GM18870 (cell line): ENCODE results near the gene CHI3L1.

ENCODE experiments used
- ATAC-seq: cut with Tn5 transposase; IDR thresholded peaks from one replicate; pipeline ENCODE4 v1.9.1; 2021; ENCODE audit warnings: moderate library complexity; ENCODE audit not compliant: unreplicated experiment

The CHI3L1 gene

DNA sequence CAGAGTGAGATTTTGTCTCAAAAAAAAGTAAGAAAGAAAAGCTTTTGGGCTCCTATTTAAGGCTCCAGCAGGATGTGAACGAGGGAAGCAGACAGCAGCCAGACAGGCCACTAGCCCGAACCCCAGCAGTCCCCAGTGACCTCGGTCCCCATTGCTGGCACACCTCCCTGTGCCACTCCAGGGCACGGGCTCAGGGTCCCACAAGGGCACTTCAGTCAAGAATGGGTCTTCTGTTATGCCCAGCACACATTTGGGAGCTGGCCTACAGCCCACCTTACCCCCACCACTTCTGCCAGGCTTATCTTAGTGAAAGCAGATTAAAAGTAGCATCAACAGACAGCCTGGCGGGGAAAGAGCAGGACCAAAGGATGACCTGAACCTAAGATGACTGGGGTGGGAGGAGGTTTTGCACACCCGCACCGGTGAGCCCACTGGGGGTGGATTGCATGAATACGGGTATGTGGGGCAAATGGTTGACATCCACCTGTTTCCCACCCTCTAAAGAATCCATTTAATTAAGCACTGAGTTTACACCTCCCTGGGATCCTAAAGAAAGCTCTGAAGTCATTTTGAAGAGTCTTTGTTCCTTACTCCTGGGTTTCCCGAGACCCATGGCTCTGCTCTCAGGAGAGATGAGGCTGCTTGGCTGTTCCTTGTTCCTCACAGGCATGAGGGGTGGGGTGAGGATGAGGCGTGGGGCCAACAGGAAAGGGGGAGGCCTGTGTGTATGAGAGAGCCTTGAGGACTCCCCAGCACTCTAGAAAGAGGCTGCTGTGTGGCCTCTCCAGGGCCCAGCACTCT is 4.7 kb downstream of the CHI3L1 start:
- no peak for ATAC-seq

DNA sequence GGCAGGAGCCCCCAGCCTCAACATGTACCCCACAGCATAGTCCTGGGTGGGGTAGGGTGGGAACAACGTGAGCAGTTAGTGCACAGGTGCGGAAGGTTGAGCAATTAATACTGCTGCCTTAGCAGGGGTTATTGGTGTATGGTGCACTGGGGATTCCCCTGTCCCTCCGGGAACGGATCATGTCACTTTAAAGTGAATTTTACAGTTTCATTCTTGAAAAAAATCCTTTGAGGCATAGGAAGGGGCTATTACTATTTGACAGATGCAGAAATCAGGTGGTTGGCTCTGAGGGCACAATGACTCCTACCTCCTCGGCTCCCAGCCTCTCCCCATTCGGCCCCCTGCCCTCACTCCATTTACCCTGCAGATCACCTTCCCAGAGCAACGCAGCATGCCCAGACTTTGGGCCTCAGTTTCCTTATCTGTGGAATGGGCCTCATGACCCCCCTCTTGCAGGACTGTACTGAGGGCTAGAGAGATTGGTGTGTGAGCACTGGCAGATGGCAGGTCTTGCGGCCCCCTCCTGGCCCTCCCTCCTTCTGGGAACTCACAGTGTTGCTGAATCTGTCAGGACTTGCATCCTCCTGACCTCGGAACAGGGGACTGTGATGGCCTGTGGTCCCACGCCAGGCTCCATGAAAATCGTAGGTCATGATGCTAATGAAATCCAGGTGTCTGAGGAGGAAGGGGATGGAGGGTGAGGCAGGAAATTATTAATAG is 5.7 kb downstream of the CHI3L1 start:
- no peak for ATAC-seq

DNA sequence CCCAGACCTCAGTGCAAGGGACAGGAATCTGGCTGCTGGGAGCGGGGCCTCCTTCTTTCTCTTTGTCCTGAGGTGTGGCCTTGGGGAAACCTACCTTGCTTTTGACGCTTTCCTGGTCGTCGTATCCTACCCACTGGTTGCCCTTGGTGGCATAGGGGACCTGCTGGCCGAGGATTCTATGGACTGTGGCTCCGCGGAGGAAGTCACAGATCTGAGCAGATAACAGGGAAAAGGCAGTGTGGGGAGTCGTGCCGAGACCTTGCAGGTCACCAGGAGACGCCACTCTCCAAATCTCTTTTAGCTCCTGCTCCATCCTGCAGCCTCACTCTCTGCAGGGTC is 6.9 kb downstream of the CHI3L1 start:
- no peak for ATAC-seq

DNA sequence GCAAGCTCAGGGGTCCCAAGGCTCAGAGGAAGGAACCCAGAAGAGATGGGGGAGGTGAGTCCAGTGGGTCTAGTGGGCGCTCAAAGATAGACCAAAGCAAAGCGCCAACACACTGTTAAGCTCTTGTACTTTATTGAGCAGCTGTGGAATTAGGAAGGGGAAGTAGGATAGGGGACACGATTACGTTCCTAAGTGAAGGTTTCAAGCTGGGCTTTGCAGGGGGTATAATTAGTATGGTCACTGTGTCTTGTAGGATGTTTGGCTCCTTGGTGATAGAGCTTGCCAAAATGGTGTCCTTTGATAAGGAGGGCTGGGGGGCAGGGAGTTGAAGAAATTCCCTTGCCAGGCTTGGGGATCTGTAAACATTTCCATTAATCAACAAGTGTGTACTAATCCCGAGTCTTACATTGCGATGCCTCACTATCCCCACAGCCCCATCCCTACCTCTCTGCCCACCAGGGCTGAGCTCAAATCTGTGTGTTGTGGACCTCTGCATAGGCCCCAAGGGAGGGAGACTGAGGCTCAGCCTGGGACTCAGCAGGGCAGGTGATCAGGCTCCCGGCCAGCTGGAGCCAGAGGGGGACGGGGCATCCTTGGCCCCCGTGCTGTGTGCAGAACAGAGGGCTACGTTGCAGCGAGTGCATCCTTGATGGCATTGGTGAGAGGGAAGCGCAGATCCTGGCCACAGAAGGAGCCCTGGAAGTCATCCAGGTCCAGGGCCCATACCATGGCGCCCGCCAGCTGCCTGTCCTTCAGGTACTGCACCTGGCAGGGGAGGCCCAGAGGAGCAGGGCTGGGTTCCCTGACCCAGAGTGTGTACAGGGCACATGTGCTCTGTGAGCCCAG is 7.5 kb downstream of the CHI3L1 start:
- ATAC-seq = no peak

DNA sequence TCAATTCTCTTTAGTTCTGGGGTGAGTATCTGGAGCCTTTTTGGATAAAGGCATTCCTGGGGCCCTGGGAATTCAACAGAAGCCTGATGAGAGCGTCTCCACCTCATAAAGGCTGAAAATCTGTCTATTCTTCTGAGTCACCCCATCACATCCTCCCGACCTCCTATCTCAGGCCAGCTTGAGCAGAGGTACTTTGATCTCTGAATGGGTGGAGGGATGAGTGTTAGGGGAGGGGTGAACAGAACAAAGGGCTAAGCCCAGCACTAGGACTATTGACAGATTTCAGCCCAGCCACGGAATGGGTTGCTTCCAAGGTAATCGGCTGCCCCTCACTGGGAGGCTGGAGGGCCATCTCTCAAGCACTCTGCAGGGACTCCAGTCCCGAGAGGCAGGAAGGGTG is 8.4 kb downstream of the CHI3L1 start:
- no peak for ATAC-seq

DNA sequence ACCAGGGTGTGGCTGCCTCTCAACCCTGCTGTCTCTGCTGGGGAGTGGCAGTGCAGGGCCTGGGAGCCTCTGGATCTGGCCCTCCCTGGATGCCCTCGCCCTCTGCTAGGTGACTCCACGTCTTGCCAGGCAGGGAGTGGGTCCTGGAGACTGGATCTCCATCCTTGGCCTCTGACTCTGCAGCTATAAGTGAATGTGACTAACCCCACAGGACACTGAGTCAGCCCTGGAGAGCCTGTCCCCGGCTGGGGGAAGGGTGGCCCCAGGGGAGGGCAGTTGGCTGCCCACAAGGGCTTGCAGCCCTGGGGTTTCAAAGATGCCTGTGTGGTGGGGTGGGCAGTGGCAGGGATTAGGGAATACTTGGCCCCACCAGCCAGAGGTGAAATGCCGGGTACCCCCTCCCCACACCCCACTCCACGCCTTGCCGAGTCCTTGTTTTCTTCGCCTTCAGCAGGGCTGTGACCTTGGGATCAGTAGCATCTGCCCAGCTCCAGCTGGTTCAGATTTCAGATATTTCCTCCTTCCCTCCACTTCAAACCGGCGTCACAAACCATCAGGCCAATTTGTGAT is 8.9 kb downstream of the CHI3L1 start:
- no peak for ATAC-seq

DNA sequence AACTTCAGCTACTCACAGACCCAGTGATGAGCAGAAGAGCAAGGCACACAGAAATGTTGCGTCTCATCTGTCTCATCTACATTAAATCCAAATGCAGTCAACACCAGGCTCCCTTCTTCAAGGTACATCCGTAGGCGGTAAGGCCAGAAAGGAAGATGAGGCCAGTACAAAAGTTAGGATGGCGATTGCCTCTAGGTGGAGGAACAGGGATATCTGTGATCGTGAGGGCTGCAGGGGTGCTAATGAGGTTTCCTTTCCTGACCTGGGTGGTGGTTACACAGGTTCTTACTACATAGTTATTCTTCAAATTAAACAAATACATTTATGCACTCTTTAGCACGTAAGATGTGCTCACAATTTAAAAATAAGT is 9.5 kb downstream of the CHI3L1 start:
- no peak for ATAC-seq

DNA sequence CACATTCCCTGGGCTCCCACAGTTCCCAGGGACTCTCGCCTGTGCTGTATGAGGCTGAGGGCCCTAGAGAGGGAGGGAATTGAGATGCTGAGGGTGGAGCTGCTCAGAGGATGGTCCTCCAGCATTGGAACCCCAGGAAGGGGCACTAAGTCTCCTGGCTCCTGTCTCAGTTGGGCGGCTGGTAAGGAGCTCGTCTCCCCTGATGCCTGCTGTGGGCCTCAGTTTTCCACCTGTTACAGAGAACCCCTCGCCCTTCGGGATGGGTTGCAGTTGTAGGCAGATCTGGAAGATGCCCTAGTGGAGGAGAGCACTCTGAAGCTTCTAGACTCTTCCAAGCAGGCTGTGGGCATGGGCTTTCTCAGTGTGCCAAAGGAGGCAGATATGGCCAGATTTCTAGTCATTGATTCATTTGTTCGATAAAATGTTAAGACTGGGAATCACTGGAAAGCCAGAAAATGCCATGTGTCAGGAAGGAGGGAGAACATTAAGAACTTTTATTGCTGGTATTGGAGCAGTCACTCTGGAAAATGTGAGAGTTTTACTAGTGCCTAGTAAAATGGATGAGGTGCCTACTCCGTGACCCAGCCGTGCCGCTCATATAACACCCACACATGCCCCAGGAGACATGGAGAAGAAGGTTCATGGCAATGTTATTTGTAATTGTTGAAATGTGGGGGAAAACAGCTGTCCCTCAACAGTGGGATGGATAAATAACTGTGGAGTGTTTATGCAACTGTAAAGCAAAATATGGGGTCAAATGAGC is 10.1 kb downstream of the CHI3L1 start:
- ATAC-seq = no peak

DNA sequence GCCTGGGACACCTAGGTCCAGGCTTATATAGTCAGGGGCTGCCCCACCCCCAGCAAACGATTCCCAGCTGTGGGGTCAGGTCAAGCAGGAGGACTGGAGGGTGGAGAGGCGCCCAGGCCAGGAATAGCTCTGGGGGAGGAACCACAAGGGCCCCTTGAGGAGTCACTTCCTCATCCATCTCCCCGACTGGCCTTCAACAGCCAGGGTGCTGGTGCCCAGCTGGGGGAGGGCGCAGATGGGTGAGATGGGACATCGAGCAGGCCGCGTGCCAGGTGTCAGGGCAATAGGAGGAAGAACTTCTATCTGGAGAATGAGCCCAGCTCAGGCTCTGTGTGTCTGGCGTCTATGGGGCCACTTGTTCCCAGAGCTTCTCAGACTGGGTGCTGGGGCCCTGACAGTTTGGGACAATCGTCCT is 10.7 kb downstream of the CHI3L1 start:
- no peak for ATAC-seq

DNA sequence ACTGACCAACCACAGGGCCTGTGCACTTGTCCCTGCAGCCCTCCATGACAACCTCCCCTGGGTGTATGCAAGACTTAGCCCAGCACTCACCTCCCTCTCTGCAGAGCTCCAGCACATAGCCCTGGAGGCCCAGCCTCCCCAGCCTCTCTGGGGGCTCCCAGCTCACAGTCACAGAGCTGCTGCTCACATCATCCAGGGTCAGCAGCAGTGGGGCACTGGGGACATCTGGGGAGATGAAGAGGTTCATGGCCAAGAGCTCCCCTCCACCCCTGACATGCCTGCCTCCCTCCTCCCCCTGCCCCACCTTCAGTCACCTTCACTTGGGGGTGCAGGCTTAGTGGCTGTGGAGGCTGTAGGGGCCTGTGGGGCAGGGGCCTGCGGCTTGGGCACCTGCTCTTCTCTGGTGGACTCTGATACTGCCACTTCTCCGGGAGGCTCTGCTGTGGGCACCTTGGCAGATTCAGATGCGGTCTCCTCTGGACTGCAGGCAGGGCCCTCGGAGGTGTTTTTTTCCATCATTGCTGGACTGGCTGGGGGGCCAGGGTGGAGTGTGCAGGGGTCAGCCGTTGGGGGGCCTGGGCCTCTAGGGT is 11.2 kb downstream of the CHI3L1 start, which contains the start of gene MYBPH:
Gene MYBPH (minus strand): TSS at position 590 of the 590 bp plus-strand sequence. CDS start 71 bp downstream, at position 519.
- no peak for ATAC-seq

DNA sequence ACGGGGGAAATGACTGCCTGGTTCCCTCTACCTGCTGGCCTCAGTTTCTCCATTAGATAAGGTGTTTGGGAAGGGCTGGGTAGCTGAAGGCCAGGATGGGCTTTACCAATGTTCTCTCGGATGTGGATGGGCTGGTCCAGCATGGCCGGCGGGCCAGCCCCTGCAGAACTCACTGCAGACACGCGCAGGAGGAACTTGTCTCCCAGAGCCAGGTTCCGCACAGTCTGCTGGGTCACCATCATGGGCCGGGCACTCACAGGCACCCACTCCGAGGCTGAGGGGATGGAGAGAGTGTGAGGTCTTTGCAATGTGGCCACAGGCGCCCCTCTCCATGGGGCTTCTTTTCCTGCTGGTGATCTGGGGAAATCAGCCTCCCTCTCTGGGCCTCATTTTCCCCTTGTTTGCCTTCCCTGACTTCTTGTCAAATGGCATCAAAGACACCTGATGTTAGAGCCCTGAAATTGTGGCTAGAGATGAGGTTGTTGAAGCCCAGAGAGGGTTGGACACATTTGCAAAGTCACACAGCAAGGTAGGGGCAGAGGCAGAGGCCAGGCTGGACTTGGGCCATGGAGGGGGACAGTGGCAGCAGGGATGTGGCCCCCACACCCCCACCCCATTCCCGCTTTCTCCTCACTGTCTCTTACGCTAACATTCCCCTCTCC is 12.0 kb downstream of the CHI3L1 start:
- ATAC-seq = no peak

DNA sequence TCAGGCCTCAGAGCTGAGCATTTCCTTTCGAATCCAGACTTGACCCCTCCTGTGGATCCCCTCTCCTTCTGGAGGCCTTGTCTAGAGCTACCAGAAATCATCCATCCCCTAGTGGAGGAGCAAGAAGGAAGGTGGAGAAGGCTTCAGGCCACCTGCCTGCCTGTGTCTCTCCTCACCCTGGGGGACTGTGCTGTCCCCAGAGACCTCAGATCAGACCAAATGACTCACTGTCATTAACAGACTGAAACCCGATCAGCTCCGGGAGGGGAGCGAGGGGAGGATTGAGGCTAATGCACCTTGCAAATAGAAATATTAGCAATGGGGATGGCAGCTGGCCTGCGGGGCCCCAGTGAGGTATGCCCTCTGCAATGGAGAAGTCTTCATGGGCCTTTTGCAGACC is 12.9 kb downstream of the CHI3L1 start:
- peak; percentile 71 for ATAC-seq

DNA sequence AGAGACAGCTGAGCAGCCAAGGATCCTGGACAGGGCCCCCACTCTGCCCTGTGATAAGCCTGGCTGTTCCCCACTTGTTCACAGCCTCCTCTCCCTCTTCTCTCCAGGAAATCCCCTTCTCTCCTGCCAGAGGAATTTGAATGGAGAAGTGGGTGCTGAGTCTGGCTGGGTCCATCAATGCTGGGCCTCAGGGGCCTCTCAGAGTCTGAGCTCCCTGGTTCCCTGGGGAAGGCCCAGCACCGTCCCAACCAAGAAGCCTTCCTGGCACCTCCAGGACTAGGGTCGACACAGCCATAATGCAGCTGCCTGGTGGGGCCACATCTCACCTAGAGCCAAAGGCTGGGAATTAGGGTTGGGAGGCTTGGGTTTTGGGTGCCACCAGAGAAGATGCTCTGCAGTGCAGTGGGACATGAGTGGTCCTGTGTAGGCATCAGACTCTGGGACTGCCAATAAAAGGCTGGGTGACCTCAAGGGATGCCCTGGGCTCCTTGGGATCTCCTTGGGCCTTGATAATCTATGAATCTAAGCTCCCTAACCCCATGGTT is 13.4 kb downstream of the CHI3L1 start:
- no peak for ATAC-seq

DNA sequence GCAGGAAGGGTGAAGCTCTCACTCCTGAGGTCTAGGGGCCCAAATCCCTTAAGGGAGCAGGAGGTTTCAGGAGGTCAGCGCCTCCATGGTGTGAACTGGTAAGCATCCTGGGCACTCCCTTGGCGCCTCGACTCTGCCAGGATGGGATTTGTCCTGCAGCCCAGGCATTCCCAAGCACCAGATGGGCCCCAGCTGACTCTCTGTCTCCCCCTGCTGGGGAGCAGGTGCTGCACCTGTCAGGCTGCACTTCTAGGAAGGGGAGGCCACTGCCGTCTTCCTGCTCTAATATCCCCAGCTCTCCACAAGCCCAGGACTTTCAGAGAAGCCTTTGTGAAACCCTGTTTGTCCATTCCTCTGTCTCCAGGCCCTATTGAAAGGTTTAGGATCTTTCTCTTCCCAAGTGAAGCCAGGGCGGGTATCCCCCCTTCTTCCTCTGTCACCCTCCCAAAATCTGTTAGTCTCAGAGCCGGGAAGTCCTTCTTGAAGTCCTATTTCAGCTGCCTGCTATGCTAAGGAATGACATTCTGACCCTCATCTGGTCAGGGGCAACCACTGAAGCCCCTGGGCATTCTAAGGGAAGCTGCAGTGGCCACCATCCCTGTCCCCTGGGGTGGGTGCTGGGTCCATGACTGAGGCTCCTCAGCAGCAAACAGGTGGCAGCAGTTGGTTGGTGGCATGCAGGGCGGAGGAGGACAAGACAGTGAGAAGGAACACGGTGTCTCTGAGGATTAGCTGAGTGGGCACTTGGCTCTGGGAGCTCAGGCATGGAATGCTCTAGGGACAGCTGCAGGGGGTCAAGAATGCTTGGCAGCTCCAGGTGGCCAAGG is 14.1 kb downstream of the CHI3L1 start:
- no peak for ATAC-seq

DNA sequence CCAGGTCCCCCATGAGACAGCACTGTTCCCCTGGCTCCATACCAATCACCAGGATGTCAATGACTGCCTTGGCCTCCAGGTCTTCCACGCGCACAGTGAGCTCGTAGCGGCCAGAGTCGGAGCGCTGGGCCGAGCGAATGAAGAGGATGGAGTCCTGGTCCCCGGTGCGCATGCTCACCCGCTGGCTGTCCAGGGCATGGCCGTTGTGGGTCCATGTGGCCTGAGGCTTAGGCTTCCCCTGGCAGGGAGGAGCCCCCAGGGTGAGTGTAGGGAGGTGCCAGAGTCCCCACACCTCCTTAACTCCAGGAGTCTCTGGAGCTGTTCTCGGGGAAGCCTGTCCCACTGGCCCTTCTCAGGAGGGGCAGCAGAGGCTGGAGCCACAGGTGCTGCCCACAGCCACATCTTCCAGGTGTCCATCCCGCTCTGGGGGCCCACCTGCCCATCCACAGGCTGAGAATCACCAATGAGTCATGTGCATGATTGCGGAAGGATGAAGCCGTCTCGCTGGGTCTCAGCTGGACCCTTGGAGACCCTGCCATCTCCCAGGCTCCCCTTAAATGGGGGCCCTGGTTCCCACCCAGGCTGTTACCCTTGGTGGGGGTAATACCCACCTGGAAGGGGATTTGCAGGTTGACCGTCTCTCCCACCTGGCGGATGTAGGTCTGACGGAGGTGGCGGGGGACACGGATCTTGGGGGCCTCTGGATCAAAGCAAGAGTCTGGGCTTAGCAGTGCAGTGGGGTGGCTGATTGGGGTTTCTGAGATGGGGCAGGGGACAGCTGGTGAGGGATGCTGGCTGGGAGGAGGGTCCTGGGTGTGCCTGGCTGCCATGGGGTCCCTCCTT is 14.9 kb downstream of the CHI3L1 start:
- no peak for ATAC-seq

DNA sequence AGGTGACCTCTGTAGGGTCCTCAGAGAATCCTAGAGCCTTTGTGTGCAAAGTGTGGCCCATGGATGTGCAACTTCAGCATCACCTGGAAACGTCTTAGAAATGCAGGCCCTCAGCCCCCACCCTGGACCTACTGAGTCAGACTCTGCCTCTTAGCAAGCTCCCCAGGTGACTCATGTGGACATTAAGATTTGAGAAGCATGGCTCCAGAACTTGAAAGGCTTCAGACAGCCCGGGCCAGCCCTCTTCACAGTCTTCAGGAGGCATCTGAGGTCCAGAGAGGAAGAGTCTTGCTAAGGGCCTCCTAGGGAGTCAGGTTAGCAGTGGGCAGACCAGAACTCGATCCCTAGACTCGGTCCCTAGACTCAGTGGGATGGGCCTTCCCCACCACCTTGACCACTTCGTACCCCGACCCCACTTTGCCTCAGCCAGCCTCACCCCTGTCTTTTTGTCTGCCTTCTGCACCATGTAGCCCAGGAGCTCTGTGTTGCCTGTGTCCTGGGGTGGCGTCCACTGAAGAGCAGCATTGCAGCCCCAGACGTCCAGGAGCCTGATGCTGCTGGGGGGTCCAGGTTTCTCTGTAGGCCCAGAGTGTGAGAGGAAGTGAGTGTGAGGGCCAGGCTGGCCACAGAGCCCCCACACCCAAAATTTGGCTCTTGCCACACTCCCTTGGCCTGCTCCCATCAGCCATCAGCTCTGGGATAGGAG is 15.7 kb downstream of the CHI3L1 start:
- no peak for ATAC-seq
